Psoas muscle (tissue), 8 donors: ENCODE data around the gene GNRHR. TPM values are rescaled to one million over a fixed set of nuclear protein-coding genes. Genes with fewer than 3 reads are reported as not detected.
A peak's percentile ranks its signal among the peaks of the same experiment; 100 is the strongest.

ENCODE experiments used
- ATAC-seq, 4 donors: fragments of 200-7000 bp; cut with Tn5 transposase; one replicate each; pipeline ENCODE4 v1.9.1; 2020; ENCODE audit warnings: moderate library complexity in 3 of 4, mild to moderate bottlenecking in 2 of 4
- DNase-seq, 2 donors: peaks; one replicate each; pipeline ENCODE4 v3.0.0-alpha.2; 2020
- H3K27ac ChIP-seq: fragments of 200-600 bp; one replicate; pipeline ENCODE4 v1.8.0; 2022
- H3K27me3 ChIP-seq, 3 donors: fragments of 200-600 bp in 1 of 3; one replicate each; pipeline versions ENCODE4 v1.6.1 to v1.8.0; 2013 to 2022; ENCODE audit warnings: low read length in 2 of 3, mild to moderate bottlenecking in 2 of 3, moderate library complexity in 1 of 3; ENCODE audit not compliant: insufficient read depth in 3 of 3
- H3K36me3 ChIP-seq, 2 donors: fragments of 200-600 bp in 1 of 2; one replicate each; pipeline versions ENCODE4 v1.6.1 to v1.8.0; 2013 to 2022; ENCODE audit warnings: low read depth in 1 of 2, mild to moderate bottlenecking in 1 of 2, moderate library complexity in 1 of 2; ENCODE audit not compliant: insufficient read depth in 1 of 2
- H3K4me1 ChIP-seq: fragments of 200-600 bp; one replicate; pipeline ENCODE4 v1.8.0; 2022
- H3K4me3 ChIP-seq: fragments of 200-600 bp; one replicate; pipeline ENCODE4 v1.8.0; 2022; ENCODE audit warnings: mild to moderate bottlenecking
- H3K9me3 ChIP-seq: fragments of 200-600 bp; one replicate; pipeline ENCODE4 v1.8.0; 2022
- WGBS, 3 donors: extraction: QIAGEN DNeasy Blood & Tissue Kit; methylation state at CpG; one replicate each; pipeline versions ENCODE4 v1.1.6 to v1.1.7; 2013; 5-methylcytosine and 5-hydroxymethylcytosine counted together
- intact Hi-C, 2 donors: fragments of 100-400 bp; cut with DNase I; formaldehyde crosslinking; loops; one replicate each; pipeline versions ENCODE4 v1.11.0 to v1.14.2; 2022
- polyA plus RNA-seq, 3 donors: library from polyadenylated mRNA; stranded (reverse); fragments of 200-250 nt; gene quantifications; one replicate each; pipeline ENCODE4 v1.2.3, GENCODE V29; 2013
- total RNA-seq, 4 donors: library from RNA; stranded (reverse); fragmentation: NEBNext Ultra II Directional in 2 of 4; extraction: Animal tissue kit (Norgen Biotek cat#: 25700) in 2 of 4; gene quantifications; one replicate each; pipeline versions ENCODE4 v1.2.1 to v1.2.4, GENCODE V29; 2021 to 2023
- TF ChIP-seq, protein P1 (sequence below): fragments of 200-600 bp; IDR thresholded peaks from one replicate; pipeline ENCODE4 v1.8.0; 2022; ENCODE audit warnings: antibody characterized with exemption
- donor health status: healthy with polysubstance abuse.
- donor health status: DM: no; HTN: no; CAD: no; lungs with moderate emphysema.
- donor health status: Bipolar disorder and iron deficiency.
- donor health status: healthy.
- donor health status: DM: yes; HTN: yes; CAD: no.
- donor health status: DM: no; HTN: no; CAD: no.
- donor health status: DM: no; HTN: no; CAD: no.
- donor health status: DM: yes; HTN: yes; CAD: no.

The GNRHR gene
- total and polyA plus RNA-seq, 7 donors: not detected

DNA sequence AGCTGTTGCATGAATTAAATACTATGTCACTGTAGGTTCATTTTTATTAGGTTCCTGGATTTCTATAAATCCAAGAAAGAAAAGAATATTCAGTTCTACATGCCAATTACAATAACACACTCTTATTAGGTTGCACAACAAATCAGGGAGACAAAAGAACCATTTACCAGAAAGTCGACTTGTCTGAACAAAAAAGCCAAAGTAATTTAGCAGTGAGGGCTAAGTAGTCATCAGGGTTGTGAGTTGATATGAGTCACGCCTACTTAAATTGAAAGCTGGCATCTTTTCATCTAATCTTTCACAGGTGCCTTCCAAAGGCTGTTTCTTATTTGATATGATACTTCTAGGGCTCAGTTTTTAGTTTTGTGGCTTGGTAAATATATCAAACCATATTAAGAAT is 25.4 kb upstream of the GNRHR start:
- TF ChIP-seq, protein P1, sequence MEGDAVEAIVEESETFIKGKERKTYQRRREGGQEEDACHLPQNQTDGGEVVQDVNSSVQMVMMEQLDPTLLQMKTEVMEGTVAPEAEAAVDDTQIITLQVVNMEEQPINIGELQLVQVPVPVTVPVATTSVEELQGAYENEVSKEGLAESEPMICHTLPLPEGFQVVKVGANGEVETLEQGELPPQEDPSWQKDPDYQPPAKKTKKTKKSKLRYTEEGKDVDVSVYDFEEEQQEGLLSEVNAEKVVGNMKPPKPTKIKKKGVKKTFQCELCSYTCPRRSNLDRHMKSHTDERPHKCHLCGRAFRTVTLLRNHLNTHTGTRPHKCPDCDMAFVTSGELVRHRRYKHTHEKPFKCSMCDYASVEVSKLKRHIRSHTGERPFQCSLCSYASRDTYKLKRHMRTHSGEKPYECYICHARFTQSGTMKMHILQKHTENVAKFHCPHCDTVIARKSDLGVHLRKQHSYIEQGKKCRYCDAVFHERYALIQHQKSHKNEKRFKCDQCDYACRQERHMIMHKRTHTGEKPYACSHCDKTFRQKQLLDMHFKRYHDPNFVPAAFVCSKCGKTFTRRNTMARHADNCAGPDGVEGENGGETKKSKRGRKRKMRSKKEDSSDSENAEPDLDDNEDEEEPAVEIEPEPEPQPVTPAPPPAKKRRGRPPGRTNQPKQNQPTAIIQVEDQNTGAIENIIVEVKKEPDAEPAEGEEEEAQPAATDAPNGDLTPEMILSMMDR: no peak
- intact Hi-C loops: no loop called here
- H3K27me3 ChIP-seq: no peaks in the 10 kb centered on the region
- no peak overlapping the region for H3K4me3 ChIP-seq
- DNase-seq: no peak
- 45 to 64% (median 50%) methylated on average over 2 of the region's 2 CpGs for WGBS, 3 donors
- no peaks in the 10 kb centered on the region for H3K9me3 ChIP-seq
- H3K36me3 ChIP-seq: no peaks in the 10 kb centered on the region
- no peaks in the 10 kb centered on the region for H3K4me1 ChIP-seq
- ATAC-seq: no peak
- H3K27ac ChIP-seq: no peak overlapping the region

DNA sequence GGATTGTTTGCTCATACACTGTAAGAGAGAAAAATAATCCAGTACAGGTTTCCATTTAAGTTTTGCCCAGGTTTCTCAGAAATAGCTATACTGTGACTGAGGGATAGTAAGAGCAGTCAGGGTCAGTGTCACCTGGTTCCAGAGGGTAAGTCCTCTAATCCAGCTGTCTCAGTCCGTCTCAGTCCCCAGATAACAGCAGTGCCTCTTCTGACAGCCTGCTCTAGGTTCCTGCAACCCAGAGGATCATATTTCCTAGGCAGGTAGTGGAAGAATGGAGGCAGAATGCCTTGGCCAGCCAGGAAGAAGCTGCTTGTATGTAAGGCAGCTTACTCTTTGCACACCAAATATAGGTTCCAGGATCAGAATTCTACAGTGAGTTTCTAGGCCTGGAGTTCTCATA is 22.6 kb upstream of the GNRHR start:
- Histone ChIP-seq H3K27me3 (no peaks in the 10 kb centered on the region), H3K4me3 (no peak overlapping the region), H3K4me1 (no peaks in the 10 kb centered on the region), H3K9me3 (no peaks in the 10 kb centered on the region), H3K36me3 (no peaks in the 10 kb centered on the region), H3K27ac (no peak overlapping the region)
- TF ChIP-seq, protein P1: no peak
- intact Hi-C loops: no loop called here
- peak in 3 of 4 donors; percentile 60 to 80 (median 80) for ATAC-seq
- no peak for DNase-seq
- WGBS, 3 donors: 5 to 22% (median 6%) methylated on average over 1 of the region's 1 CpG

DNA sequence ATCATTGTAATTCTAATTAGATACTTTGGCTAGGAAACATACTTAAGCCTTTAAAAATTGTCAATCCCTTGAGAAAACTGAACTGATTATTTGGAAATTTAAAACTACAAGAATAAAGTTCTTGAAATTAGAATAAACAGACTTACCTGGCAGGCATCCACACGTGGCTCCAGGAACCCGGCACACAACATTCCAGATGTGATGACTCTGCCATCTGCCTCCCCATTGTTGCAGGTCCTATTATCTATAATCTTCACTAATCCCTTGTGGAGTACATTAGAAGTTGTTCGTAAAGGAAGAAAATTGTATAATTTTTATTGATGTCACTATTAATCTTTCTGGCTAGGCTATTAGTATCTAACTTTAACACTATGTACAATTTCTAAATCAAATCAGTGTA is 16.2 kb upstream of the GNRHR start:
- DNase-seq (no peak), ATAC-seq (no peak)
- no peak overlapping the region for H3K27ac ChIP-seq
- H3K9me3 ChIP-seq: no peaks in the 10 kb centered on the region
- intact Hi-C loops: no loop called here
- no peaks in the 10 kb centered on the region for H3K36me3 ChIP-seq
- H3K4me1 ChIP-seq: no peaks in the 10 kb centered on the region
- TF ChIP-seq, protein P1: no peak
- no peaks in the 10 kb centered on the region for H3K27me3 ChIP-seq
- no peak overlapping the region for H3K4me3 ChIP-seq
- 36 to 39% (median 38%) methylated on average over 3 of the region's 3 CpGs for WGBS, 3 donors

DNA sequence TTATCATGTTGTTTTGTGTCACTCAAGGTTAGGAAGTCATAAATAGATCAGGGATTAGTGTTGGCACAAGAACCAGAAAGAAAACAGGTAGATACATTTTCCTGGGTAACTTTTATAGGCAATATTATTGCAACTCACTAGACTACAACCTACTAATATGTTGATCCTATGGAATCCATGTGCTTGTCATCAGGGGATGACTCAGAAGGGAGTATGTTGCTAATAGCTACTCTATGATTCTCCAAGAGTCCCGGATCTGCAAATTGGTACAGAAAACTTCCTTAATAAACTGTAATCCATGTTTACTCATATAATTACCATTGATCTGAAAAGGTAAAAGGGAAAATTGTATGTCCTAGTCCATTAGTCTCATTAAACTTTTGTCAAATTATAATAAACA is 11.7 kb upstream of the GNRHR start:
- H3K27ac ChIP-seq: no peak overlapping the region
- H3K4me1 ChIP-seq: no peaks in the 10 kb centered on the region
- TF ChIP-seq, protein P1: no peak
- DNase-seq (no peak), ATAC-seq (no peak)
- H3K36me3 ChIP-seq: no peaks in the 10 kb centered on the region
- H3K4me3 ChIP-seq: no peak overlapping the region
- 59 to 79% (median 67%) methylated on average over 1 of the region's 1 CpG for WGBS, 3 donors
- no peaks in the 10 kb centered on the region for H3K27me3 ChIP-seq
- no peaks in the 10 kb centered on the region for H3K9me3 ChIP-seq
- intact Hi-C loops: no loop called here

DNA sequence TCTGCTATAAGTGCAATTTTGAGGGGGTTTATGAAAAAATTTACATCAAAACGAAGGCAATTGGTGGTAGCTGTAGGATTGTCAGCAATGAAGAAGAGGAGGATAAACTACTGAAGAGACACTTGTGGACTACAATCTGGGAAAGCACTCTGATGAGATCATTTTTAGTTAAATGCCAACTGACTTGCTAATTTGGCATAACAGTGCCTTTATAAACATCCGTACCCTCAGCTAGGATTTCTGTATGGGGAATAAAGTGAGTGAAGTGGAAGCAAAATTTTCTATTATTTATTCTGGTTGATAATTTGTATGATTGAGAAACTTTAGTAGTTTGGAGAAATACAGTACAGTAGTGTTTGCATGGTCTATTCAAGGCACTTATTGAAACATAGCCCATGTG is 11.2 kb upstream of the GNRHR start:
- 30 to 51% (median 39%) methylated on average over 2 of the region's 2 CpGs for WGBS, 3 donors

More for the DNA sequence above, 11.2 kb upstream of the GNRHR start:
- intact Hi-C loops: no loop called here
- Histone ChIP-seq H3K27ac (no peak overlapping the region), H3K4me1 (no peaks in the 10 kb centered on the region), H3K36me3 (no peaks in the 10 kb centered on the region), H3K27me3 (no peaks in the 10 kb centered on the region), H3K4me3 (no peak overlapping the region), H3K9me3 (no peaks in the 10 kb centered on the region)
- TF ChIP-seq, protein P1: no peak
- ATAC-seq: no peak
- no peak for DNase-seq
